ENCODE measurements around the gene TBL1X. TPM values are rescaled to one million over a fixed set of nuclear protein-coding genes. Genes with fewer than 3 reads are reported as not detected.

The TBL1X gene
- total and polyA plus RNA-seq, 2 donors (not counting 3 experiments of a cell fraction or from before 2014, with no cell fraction given) = 8.7 to 25.3 TPM

DNA sequence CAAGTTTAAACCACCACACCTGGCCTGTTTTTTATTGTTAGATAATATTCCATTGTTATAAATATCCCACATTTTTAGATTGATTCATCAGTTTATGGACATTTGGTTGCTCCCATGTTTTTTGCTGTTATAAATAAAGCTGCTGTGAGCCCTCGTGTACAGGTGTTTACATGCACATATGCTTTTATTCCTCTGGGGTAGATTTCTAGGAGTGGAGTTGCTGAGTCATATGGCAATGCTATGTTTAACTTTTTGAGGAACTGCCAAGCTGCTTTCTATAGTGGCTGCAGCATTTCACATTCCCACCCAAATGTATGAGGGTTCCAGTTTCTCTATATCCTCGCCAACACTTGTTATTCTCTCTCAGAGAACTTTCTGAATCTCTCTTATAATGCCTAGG is 90.5 kb downstream of the TBL1X start:
- no peaks in the 10 kb centered on the region for H3K4me1 ChIP-seq (ENCODE audit: control insufficient read depth, extremely low read depth, insufficient read depth, low read length)
- POLR2A ChIA-PET = no interaction called here
- no peaks in the 10 kb centered on the region for H3K9me1 ChIP-seq (replicated peaks; ENCODE audit: control insufficient read depth, extremely low read depth, insufficient read depth, low read length)
- no peak overlapping the region for H3K4me3 ChIP-seq (replicated peaks in 1 of 3; ENCODE audit: insufficient read depth in 1 of 3, low read depth in 1 of 3, low read length in 3 of 3)
- no peaks in the 10 kb centered on the region for H3K36me3 ChIP-seq (ENCODE audit: control insufficient read depth in 2 of 2, extremely low read depth in 1 of 2, insufficient read depth in 2 of 2, low read length in 2 of 2)
- dilution Hi-C loops (cut with MboI; ENCODE audit: extremely low pct_ligation_motif_present, low sequenced_read_pairs) = no loop called here
- no peaks in the 10 kb centered on the region for H4K20me1 ChIP-seq (replicated peaks; ENCODE audit: control insufficient read depth, extremely low read depth, insufficient read depth, low read length)
- DNase-seq (ENCODE audit: low read depth, low spot score) = no peak
- no peaks in the 10 kb centered on the region for H3K9me3 ChIP-seq (replicated peaks; ENCODE audit: control insufficient read depth, insufficient read depth, low read length)
- no TSS peak for BruUV-seq (replicated peaks)
- H3K79me2 ChIP-seq (ENCODE audit: control insufficient read depth, insufficient read depth, low read length) = peaks cover 2% of the 10 kb centered on the region
- no peak overlapping the region for H2AFZ ChIP-seq (ENCODE audit: low read depth, low read length)
- CTCF ChIA-PET = interaction anchor here (0.8 to 1.3 kb wide), 2 partner anchors 11 kb away, joined by 3 read pairs; no protein-coding TSS in a partner anchor
- intact Hi-C loops (cut with micrococcal nuclease) = no loop called here
- no peak overlapping the region for H3K4me2 ChIP-seq (ENCODE audit: insufficient read depth, low read length)
- H3K9ac ChIP-seq (replicated peaks; ENCODE audit: extremely low read depth, insufficient read depth, low read length) = no peak overlapping the region
- no peak overlapping the region for H3K27ac ChIP-seq (ENCODE audit: insufficient read depth, low read depth, low read length)
- TF ChIP-seq POLR2A (IDR thresholded peaks at IDR 0.05; ENCODE audit: low read depth, low read length) (no peak), JUN (IDR thresholded peaks at IDR 0.05; ENCODE audit: borderline replicate concordance, insufficient read depth, insufficient read length, low read depth) (no peak), FOS (IDR thresholded peaks at IDR 0.05; ENCODE audit: borderline replicate concordance, insufficient read depth, low read length) (no peak), GATA2 (IDR thresholded peaks at IDR 0.05; ENCODE audit: insufficient read depth, insufficient read length, low read depth, low read length) (no peak), MYC (IDR thresholded peaks at IDR 0.05; ENCODE audit: low read depth, low read length) (no peak)
- no peaks in the 10 kb centered on the region for H3K27me3 ChIP-seq (ENCODE audit: control insufficient read depth in 2 of 2, insufficient read depth in 2 of 2, low read length in 2 of 2)
- FAIRE-seq = peak; percentile 21

DNA sequence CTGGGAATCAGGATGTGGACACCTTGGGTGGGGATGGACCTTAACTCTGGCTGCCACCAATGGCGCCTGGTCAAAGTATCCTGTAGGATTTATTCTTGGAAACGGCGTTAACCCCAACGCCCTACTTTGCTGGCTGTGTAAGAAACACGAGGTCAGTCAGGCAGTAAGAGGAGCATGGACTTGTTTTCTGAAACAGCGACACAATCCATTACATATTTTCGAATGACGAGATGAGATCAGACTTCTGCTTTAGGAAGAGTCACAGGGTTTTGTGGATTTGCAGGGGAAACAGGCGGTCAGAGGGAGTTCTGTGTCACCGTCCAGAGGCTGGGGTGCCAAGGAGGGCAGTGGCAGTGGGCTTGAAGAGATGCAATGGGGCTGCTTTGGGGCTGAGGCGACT is 92.2 kb downstream of the TBL1X start:
- H3K9ac ChIP-seq (replicated peaks; ENCODE audit: extremely low read depth, insufficient read depth, low read length) = no peak overlapping the region
- TF ChIP-seq JUN (IDR thresholded peaks at IDR 0.05; ENCODE audit: borderline replicate concordance, insufficient read depth, insufficient read length, low read depth) (no peak), EZH2 (IDR thresholded peaks at IDR 0.05; ENCODE audit: borderline replicate concordance, low read depth, low read length, severe bottlenecking) (no peak), POLR2A (IDR thresholded peaks at IDR 0.05; ENCODE audit: low read depth, low read length) (no peak), GATA2 (IDR thresholded peaks at IDR 0.05; ENCODE audit: insufficient read depth, insufficient read length, low read depth, low read length) (no peak), FOS (IDR thresholded peaks at IDR 0.05; ENCODE audit: borderline replicate concordance, insufficient read depth, low read length) (no peak), MYC (IDR thresholded peaks at IDR 0.05; ENCODE audit: low read depth, low read length) (no peak), POLR2AphosphoS5 (IDR thresholded peaks at IDR 0.05; ENCODE audit: insufficient read depth, low read depth, low read length) (no peak)
- TF ChIP-seq, protein P1, sequence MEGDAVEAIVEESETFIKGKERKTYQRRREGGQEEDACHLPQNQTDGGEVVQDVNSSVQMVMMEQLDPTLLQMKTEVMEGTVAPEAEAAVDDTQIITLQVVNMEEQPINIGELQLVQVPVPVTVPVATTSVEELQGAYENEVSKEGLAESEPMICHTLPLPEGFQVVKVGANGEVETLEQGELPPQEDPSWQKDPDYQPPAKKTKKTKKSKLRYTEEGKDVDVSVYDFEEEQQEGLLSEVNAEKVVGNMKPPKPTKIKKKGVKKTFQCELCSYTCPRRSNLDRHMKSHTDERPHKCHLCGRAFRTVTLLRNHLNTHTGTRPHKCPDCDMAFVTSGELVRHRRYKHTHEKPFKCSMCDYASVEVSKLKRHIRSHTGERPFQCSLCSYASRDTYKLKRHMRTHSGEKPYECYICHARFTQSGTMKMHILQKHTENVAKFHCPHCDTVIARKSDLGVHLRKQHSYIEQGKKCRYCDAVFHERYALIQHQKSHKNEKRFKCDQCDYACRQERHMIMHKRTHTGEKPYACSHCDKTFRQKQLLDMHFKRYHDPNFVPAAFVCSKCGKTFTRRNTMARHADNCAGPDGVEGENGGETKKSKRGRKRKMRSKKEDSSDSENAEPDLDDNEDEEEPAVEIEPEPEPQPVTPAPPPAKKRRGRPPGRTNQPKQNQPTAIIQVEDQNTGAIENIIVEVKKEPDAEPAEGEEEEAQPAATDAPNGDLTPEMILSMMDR (IDR thresholded peaks at IDR 0.05; ENCODE audit: extremely low read depth in 1 of 2, insufficient read depth in 1 of 2, low read depth in 1 of 2, low read length in 2 of 2) = no peak
- TF ChIP-seq, protein P2, sequence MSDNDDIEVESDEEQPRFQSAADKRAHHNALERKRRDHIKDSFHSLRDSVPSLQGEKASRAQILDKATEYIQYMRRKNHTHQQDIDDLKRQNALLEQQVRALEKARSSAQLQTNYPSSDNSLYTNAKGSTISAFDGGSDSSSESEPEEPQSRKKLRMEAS (IDR thresholded peaks at IDR 0.05; ENCODE audit: insufficient read depth, insufficient read length) = no peak
- H3K27me3 ChIP-seq (ENCODE audit: control insufficient read depth in 2 of 2, insufficient read depth in 2 of 2, low read length in 2 of 2) = no peaks in the 10 kb centered on the region
- intact Hi-C loops (cut with micrococcal nuclease) (no loop called here), dilution Hi-C loops (cut with MboI; ENCODE audit: extremely low pct_ligation_motif_present, low sequenced_read_pairs) (no loop called here)
- H3K9me1 ChIP-seq (replicated peaks; ENCODE audit: control insufficient read depth, extremely low read depth, insufficient read depth, low read length) = no peaks in the 10 kb centered on the region
- H3K9me3 ChIP-seq (replicated peaks; ENCODE audit: control insufficient read depth, insufficient read depth, low read length) = no peaks in the 10 kb centered on the region
- no peak overlapping the region for H2AFZ ChIP-seq (ENCODE audit: low read depth, low read length)
- no peak overlapping the region for H3K4me2 ChIP-seq (ENCODE audit: insufficient read depth, low read length)
- ChIA-PET POLR2A (no interaction called here), CTCF (no interaction called here)
- no peak for DNase-seq (ENCODE audit: low read depth, low spot score)
- H3K4me3 ChIP-seq (replicated peaks in 1 of 3; ENCODE audit: insufficient read depth in 1 of 3, low read depth in 1 of 3, low read length in 3 of 3) = no peak overlapping the region
- H3K36me3 ChIP-seq (ENCODE audit: control insufficient read depth in 2 of 2, extremely low read depth in 1 of 2, insufficient read depth in 2 of 2, low read length in 2 of 2) = no peaks in the 10 kb centered on the region
- no peaks in the 10 kb centered on the region for H3K79me2 ChIP-seq (ENCODE audit: control insufficient read depth, insufficient read depth, low read length)
- no peak for FAIRE-seq
- no TSS peak for BruUV-seq (replicated peaks)
- no peak overlapping the region for H3K27ac ChIP-seq (ENCODE audit: insufficient read depth, low read depth, low read length)
- H4K20me1 ChIP-seq (replicated peaks; ENCODE audit: control insufficient read depth, extremely low read depth, insufficient read depth, low read length) = no peaks in the 10 kb centered on the region
- no peaks in the 10 kb centered on the region for H3K4me1 ChIP-seq (ENCODE audit: control insufficient read depth, extremely low read depth, insufficient read depth, low read length)

All from endothelial cell of umbilical vein (primary cell).